Neural progenitor cell (in vitro differentiated cells): ENCODE results near the gene NAT8L.

Experiments used
- CTCF ChIP-seq: fragments of 200-600 bp; sonication (generic); IDR thresholded peaks from 2 replicates; pipeline ENCODE4 v1.5.1; 2017; ENCODE audit warnings: antibody characterized with exemption, mild to moderate bottlenecking
- EZH2 ChIP-seq: fragments of 200-600 bp; sonication (generic); IDR thresholded peaks from 2 replicates; pipeline ENCODE4 v1.6.1; 2017; ENCODE audit warnings: antibody characterized with exemption, mild to moderate bottlenecking, moderate library complexity
- EZH2phosphoT487 ChIP-seq: fragments of 200-600 bp; sonication (generic); IDR thresholded peaks from 2 replicates; pipeline ENCODE4 v1.6.1; 2017; ENCODE audit warnings: antibody characterized with exemption

DNA sequence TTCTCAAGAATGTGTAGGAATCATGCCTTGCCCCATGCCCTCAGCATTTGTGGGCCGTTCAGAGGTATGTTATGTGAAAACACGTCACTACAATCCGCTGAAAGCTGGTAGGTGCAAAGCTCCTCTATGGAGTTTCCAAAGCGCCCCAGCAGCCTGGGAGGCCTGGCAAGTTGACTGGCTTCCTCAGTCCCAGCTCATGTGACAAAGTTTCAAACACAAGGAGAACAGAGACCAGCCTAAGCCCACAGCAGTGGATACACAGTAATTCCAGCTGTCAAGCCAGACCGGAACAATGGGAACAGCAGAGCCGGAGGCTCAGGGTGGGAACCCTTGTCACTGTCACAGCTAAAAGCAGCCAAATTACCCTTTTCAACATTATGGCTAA, 33.5 kb downstream of the NAT8L start:
- no peak for TF ChIP-seq CTCF
- TF ChIP-seq EZH2, result no peak
- no peak for TF ChIP-seq EZH2phosphoT487
